ENCODE measurements around the gene TMC4.

TMC4 gene

GRCh38 chr19:54128796-54129616 is 44.0 kb downstream of the TMC4 start:
- Mint-ChIP-seq H3K4me1 (no peaks in the 10 kb centered on the region), H3K27ac (no peak overlapping the region), H3K4me3 (no peak overlapping the region), H3K27me3 (no peaks in the 10 kb centered on the region), H3K9me3 (no peaks in the 10 kb centered on the region), H3K36me3 (peaks cover 16% of the 10 kb centered on the region)
- no peak for ATAC-seq (ENCODE audit: low read depth)
- no peak for DNase-seq (ENCODE audit: low spot score in 2 of 2)

GRCh38 chr19:54128441-54128725 is 44.6 kb downstream of the TMC4 start:
- DNase-seq (ENCODE audit: low spot score in 2 of 2) (no peak), ATAC-seq (ENCODE audit: low read depth) (no peak)
- Mint-ChIP-seq H3K27ac (no peak overlapping the region), H3K36me3 (peaks cover 18% of the 10 kb centered on the region), H3K4me1 (no peaks in the 10 kb centered on the region), H3K4me3 (no peak overlapping the region), H3K27me3 (no peaks in the 10 kb centered on the region), H3K9me3 (no peaks in the 10 kb centered on the region)

DNA sequence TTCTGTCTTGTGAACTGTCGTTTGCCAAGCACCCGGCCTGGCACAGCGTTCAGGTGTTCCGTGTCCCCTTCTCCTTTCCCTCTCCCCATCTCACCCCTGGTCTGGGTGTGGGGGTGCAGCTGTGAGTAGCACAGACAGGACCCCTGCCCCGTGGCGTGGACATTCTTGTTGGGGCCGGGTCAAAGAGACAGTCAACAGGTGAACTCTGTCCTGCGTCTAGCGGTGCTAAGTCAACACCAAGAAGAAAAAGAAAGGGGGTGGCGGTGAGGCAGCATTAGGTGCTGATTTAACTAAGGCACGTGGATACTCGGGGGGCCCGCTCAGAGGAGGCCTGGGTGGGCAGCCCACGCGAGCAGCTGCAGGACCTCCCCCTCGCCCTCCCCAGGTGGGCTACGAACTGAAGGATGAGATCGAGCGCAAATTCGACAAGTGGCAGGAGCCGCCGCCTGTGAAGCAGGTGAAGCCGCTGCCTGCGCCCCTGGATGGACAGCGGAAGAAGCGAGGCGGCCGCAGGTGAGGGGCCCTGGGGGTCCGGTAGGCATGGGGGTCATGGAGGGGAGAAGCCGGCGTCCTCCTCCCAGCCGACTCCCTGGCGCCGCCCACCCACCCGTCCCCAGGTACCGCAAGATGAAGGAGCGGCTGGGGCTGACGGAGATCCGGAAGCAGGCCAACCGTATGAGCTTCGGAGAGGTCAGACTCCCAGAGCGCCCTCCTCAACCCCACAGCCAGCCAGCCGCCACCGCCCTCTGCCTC is 45.1 kb downstream of the TMC4 start:
- no peak overlapping the region for H3K27ac Mint-ChIP-seq
- H3K36me3 Mint-ChIP-seq: peaks cover 23% of the 10 kb centered on the region
- no peaks in the 10 kb centered on the region for H3K9me3 Mint-ChIP-seq
- no peak for ATAC-seq (ENCODE audit: low read depth)
- no peaks in the 10 kb centered on the region for H3K27me3 Mint-ChIP-seq
- no peak for DNase-seq (ENCODE audit: low spot score in 2 of 2)
- H3K4me3 Mint-ChIP-seq: no peak overlapping the region
- no peaks in the 10 kb centered on the region for H3K4me1 Mint-ChIP-seq

DNA sequence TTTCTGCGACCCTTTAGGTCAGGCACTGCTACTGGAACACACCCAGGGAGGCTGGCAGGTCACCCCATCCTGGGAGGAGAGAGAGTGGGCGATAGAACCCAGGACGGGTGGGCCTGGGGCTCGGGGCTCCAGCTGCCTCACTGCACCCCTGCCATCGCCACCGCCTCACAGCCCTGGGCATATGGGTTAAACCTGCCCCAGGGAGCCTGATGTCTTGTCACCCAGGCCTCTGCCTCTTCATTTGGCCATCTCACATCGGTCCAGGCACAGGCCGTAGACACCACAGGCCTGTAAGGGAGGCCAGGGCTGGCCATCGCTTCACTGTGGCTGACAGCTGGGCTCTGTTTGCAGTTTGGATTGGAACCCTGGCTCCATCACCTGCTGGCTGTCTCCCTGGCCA is 47.2 kb downstream of the TMC4 start:
- Mint-ChIP-seq H3K36me3 (peaks cover 36% of the 10 kb centered on the region), H3K9me3 (no peaks in the 10 kb centered on the region), H3K4me1 (no peaks in the 10 kb centered on the region), H3K27ac (no peak overlapping the region), H3K27me3 (no peaks in the 10 kb centered on the region), H3K4me3 (no peak overlapping the region)
- DNase-seq (ENCODE audit: low spot score in 2 of 2) (no peak), ATAC-seq (ENCODE audit: low read depth) (no peak)

- H3K27ac Mint-ChIP-seq: no peak overlapping the region
- H3K9me3 Mint-ChIP-seq: no peaks in the 10 kb centered on the region
- ATAC-seq (ENCODE audit: low read depth) (no peak), DNase-seq (ENCODE audit: low spot score in 2 of 2) (no peak)
- H3K4me1 Mint-ChIP-seq: no peaks in the 10 kb centered on the region
- no peaks in the 10 kb centered on the region for H3K27me3 Mint-ChIP-seq
- peaks cover 39% of the 10 kb centered on the region for H3K36me3 Mint-ChIP-seq
- no peak overlapping the region for H3K4me3 Mint-ChIP-seq
Observed at GRCh38 chr19:54124393-54124792, 48.6 kb downstream of the TMC4 start.

GRCh38 chr19:54123682-54124081 is 49.3 kb downstream of the TMC4 start:
- H3K36me3 Mint-ChIP-seq: peaks cover 37% of the 10 kb centered on the region
- ATAC-seq (ENCODE audit: low read depth) (no peak), DNase-seq (ENCODE audit: low spot score in 2 of 2) (no peak)
- H3K4me1 Mint-ChIP-seq: no peaks in the 10 kb centered on the region
- H3K9me3 Mint-ChIP-seq: no peaks in the 10 kb centered on the region
- no peak overlapping the region for H3K4me3 Mint-ChIP-seq
- no peak overlapping the region for H3K27ac Mint-ChIP-seq
- no peaks in the 10 kb centered on the region for H3K27me3 Mint-ChIP-seq

DNA sequence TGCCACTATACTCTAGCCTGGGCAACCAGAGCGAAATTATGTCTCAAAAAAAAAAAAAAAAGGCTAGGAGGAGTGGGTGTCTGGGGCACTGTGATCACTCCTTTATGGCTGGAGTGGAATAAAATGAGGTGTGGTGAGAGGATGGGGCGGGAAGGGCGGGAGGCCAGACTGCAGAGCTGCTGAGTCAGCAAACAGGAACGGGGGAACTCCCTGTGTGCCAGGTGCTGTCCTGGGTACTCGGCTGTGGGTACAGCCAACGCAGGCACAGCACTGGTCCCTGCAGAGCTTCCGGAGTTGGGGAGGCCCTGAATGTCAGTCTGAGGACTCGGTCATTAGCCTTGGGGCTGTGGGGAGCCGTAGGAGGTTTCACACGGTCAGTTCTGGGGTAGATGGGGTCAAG is 51.7 kb downstream of the TMC4 start:
- Mint-ChIP-seq H3K9me3 (no peaks in the 10 kb centered on the region), H3K4me3 (no peak overlapping the region), H3K4me1 (peaks cover 14% of the 10 kb centered on the region), H3K27me3 (no peaks in the 10 kb centered on the region), H3K27ac (no peak overlapping the region), H3K36me3 (peaks cover 35% of the 10 kb centered on the region)
- DNase-seq (ENCODE audit: low spot score in 2 of 2): no peak
- no peak for ATAC-seq (ENCODE audit: low read depth)

- H3K27me3 Mint-ChIP-seq: no peaks in the 10 kb centered on the region
- DNase-seq (ENCODE audit: low spot score in 2 of 2): peak; percentile 92 to 95
- ATAC-seq (ENCODE audit: low read depth): peak; percentile 88
- H3K4me3 Mint-ChIP-seq: peak within 1 kb of the TSS; percentile 90
- no peaks in the 10 kb centered on the region for H3K9me3 Mint-ChIP-seq
- H3K27ac Mint-ChIP-seq: peak within 1 kb of the TSS; percentile 91
- peaks cover 30% of the 10 kb centered on the region for H3K4me1 Mint-ChIP-seq
- peaks cover 16% of the 10 kb centered on the region for H3K36me3 Mint-ChIP-seq
Observed at GRCh38 chr19:54115109-54116063, 57.6 kb downstream of the TMC4 start, which contains the start of the genes PRPF31 and TFPT. Gene PRPF31 (plus strand): TSS chr19:54115754. CDS start chr19:54118279, 2,525 bp downstream. Gene TFPT (minus strand): TSS chr19:54115657. CDS start chr19:54115269, 388 bp downstream.

- DNase-seq (ENCODE audit: low spot score in 2 of 2) (no peak), ATAC-seq (ENCODE audit: low read depth) (no peak)
- Mint-ChIP-seq H3K4me3 (peak overlapping the region; percentile 90), H3K27me3 (no peaks in the 10 kb centered on the region), H3K27ac (peak overlapping the region; percentile 91), H3K4me1 (peaks cover 33% of the 10 kb centered on the region), H3K9me3 (no peaks in the 10 kb centered on the region), H3K36me3 (peaks cover 15% of the 10 kb centered on the region)
Observed at GRCh38 chr19:54114340-54115108, 58.4 kb downstream of the TMC4 start.
